LNCAP (cell line): ENCODE results near the gene MEIOSIN.
A peak's percentile ranks its signal among the peaks of the same experiment; 100 is the strongest.

Source experiments
- CTCF ChIP-seq: fragments of 450-650 bp; IDR thresholded peaks from 2 replicates; pipeline ENCODE4 v1.5.1; 2017; ENCODE audit warnings: mild to moderate bottlenecking

Gene MEIOSIN

GRCh38 chr19:45766869-45767346 is 33.7 kb downstream of the MEIOSIN start:
- no peak for TF ChIP-seq CTCF

GRCh38 chr19:45767410-45767880 is 34.2 kb downstream of the MEIOSIN start:
- no peak for TF ChIP-seq CTCF

GRCh38 chr19:45767881-45768654 is 34.8 kb downstream of the MEIOSIN start:
- no peak for TF ChIP-seq CTCF

- no peak for TF ChIP-seq CTCF
Measured at GRCh38 chr19:45768655-45768983, 35.4 kb downstream of the MEIOSIN start.

GRCh38 chr19:45768984-45769782 is 35.9 kb downstream of the MEIOSIN start, which contains the start of gene SIX5:
Gene SIX5 (minus strand): TSS chr19:45769252. CDS start chr19:45768844, 408 bp downstream.
- TF ChIP-seq CTCF = no peak

GRCh38 chr19:45769821-45770191 is 36.6 kb downstream of the MEIOSIN start:
- no peak for TF ChIP-seq CTCF

GRCh38 chr19:45770192-45771101 is 37.2 kb downstream of the MEIOSIN start:
- peak; percentile 56 for TF ChIP-seq CTCF
